GM10847 (cell line): ENCODE data around the gene GLYR1.

Source experiments
- POLR2A ChIP-seq: IDR thresholded peaks from 2 replicates; pipeline ENCODE4 v1.6.1; 2011; ENCODE audit not compliant: insufficient read length; ENCODE audit errors: extremely low read depth

The GLYR1 gene

DNA sequence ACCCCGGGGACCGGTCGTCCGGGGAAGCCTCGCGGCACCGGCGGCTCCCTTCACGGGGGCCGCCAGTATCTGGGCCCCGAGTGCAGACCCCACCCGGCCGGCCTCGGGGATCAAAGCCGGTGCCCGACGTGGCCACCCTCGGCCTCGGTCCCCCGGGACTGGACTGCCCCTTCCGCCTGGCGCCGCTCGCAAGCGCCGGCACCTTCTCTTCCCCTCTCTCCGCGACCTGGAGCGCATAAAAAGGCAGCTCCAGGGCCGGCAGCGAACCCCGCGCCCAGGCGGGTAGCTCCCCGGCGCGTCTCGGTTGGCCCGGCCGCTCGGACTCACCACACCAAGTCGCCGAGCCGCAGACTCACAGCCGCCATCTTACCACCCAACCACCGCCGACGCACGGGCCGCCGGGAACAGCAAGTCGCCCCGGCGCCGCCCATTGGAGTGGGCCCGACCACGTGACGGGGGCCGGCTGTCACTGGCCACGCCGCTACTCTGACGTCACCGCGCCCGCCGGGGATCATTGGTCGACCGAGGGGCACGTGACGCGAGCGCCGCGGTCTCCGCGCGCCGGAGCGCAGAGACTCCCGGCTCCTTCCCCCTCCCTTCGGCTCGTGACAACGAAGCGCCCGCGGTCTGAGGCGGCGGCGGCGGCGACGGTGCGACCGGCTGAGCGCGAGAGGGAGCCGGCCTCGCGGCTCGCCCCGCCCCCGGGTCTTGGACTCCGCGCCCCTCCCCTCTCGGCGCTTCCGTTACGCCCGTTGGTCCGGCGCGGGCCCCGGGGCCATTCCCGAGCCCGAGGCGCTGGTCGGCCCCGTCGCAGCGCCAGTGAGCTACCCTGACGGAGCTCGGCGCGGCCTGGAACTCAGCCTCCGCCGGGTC lies at the start of gene GLYR1, which contains the start of gene UBN1:
TSS of gene GLYR1 (minus strand) at position 388 of the 873 bp plus-strand sequence. CDS start at position 365, 23 bp downstream.
TSS of gene UBN1 (plus strand) at position 581 of the 873 bp plus-strand sequence. CDS start 5,437 bp downstream, outside the sequence.
- peak; percentile 86 for TF ChIP-seq POLR2A

DNA sequence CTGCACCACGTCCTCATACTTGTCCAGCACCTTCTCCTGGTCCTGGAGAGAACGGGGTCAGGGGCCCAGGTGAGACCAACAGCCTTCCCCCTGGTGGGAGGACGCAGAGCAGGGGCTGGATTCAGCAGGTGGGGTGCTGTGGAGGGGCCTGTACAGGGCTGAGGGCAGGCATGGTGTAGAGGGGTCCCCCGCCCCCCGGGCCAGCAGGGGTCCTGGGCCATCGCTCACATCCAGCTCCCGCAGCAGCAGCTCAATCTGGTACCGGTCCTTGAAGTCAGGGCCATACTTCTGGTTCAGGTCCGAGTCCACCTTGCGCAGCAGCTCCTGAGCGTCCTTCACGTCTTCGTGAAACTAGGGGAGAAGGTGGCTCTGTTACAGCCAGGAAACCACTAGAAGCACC lies 48.3 kb upstream of the GLYR1 start:
- TF ChIP-seq POLR2A: no peak

DNA sequence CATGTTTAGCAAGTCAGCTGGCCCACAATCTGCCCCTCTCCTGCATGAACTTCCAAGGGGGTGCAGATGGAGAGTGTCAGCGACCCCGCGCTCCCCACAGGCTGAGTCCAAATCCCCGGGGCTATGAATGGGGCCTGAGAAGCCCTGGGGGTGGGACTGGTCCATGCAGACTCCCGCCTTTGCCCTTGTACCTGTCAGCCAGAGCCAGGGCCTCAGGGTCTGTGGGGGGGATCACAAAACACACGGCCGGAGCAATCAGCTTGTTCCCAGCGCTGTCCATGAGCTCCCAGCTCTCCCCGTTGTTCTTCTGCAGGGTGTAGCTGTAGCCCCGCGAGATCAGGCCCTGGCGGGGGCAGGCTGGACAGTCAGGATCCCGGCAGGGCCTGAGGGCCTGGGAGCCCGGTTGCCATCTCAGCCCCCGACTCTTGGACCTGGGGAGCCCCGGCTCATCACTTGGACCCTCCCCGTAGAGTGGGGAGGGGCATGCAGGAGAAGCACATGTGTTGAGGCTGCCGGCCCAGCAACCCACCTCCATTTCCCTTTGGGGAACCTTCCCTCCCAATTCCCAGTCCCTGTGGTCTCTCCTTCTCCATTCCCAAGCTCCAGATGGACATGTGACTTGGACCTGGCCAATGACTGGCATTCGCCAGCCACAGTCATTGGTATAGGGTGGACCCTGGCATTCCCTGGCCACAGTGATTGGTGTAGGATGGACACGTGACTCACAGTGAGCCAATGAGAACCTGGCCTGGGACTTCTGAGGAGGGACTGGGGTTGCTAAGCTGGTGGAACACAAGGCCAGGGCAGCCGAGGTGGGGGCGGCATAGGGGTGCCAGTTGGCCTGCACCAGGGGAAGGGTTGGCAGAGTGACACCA lies 47.4 kb upstream of the GLYR1 start:
- TF ChIP-seq POLR2A: no peak

DNA sequence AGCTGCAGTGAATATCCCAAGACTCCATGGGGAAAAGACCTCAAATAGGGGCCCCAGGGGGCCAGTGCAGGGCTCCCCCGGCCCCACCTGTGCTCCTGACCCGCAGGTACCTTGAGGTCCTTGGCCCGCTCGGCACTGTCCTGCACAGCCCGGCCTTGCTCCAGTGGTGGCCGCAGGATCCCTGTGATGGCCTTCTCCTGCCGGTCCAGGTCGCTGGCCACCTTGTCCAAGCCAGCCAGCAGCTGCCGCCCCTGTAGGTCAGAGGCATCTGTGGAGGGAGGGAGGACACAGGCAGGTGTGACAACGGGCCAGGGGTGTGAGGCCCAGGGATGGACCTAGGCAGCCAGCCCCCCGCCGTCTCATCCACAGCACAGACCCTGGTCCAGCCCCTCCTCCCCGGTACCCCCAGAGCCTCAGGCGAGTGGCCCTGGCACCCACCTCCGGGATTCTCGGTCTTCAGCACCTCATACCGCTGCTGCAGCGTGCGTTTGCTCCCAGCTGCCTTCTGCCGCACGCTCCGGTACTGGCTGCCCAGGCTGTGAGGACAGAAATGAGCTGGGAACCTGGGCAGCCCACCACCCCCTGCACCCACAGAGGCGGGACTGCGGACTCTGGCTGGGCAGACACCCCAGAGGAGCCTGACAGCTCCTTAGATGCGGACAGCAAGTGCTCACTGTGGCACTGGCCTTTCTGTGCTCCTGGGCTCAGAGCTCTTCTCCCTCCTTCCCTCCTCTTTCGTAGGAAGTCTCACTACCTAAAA lies 46.2 kb upstream of the GLYR1 start:
- TF ChIP-seq POLR2A: no peak

DNA sequence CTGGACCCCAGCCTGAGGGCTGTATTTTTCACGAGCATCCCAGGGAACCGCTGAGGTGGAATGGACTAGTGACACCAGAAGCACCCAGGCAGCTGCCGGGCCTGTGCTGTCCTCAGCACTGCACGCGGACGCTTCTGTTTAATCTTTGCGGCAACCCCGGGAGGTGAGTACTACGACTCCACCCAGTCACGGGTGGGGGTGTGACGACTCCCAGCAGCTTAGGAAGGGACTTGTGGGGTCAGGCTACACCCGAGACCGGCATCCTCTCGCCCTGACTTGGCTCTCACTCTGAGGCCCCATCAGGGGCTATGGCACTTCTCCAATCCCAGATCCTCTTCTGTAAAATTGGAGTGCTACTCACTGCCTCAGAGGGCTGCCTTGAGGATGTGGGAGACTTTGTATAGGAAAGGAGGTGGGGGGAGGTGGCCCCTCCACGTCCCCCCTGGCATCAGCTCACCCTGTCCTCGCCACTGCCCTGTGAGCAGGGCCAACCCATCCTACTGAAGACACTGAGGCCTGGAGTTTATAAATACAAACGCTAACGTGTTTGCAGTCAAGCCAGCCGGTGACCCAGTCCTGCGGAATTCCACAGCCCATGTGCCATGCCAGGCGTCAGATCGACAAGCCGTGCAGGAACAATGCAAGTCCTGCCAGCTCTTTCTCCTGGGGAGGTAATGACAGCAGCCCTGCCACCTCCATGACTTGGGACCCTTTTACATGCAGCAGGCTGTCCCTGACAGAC lies 45.4 kb upstream of the GLYR1 start:
- no peak for TF ChIP-seq POLR2A

DNA sequence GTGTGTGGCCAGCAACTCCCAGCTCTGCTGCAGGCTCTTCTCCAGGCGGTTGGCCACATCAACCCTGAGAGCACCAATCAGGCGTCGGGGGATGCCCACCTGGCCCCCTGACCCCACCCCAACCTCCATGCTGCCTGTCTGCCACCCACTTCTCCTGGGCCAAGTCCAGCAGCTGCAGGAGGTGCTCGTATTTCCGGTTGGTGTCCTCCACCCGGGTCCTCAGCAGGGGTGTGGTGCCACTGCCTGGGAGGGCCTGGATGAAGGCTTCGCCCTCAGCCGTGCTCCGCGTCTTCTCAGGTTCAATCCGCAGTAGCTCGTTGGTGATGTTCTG lies 44.8 kb upstream of the GLYR1 start:
- TF ChIP-seq POLR2A: no peak

DNA sequence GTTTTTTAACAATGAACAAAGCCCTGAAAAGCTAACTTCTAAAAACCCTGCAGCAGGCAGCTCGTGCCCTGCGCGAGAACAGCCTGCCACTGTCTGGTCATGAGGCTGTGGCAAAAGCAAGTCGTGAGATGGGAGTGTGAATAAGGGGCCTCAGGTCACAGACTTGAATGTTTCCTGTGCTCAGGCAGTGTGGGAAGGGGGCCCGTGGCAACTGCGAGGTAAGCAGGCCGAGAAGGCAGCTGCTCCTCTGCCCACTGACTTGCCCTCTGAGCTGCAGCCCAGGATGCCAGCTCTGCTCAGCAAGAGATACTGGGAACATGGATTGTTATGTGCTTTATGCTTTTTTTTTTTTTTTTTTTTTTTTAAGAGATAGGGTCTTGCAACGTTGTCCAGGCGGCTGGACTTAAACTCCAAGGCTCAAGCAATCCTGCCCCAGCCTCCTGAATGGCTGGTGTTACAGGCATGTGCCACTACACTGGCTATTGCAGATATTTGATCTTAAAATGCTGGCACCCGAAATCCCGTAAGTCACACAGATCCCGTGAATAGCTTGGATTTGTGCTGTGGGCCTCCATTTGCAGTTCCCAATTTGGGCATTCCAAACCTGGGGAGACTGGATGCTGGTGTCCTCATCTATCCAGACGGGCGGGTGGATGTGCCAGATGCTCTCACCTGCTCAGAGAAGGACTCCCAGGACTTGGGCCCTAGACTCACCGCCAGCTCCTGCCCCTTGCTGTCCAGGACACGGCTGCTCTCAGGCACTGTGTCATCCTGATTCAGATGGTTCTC lies 44.2 kb upstream of the GLYR1 start:
- TF ChIP-seq POLR2A: no peak

DNA sequence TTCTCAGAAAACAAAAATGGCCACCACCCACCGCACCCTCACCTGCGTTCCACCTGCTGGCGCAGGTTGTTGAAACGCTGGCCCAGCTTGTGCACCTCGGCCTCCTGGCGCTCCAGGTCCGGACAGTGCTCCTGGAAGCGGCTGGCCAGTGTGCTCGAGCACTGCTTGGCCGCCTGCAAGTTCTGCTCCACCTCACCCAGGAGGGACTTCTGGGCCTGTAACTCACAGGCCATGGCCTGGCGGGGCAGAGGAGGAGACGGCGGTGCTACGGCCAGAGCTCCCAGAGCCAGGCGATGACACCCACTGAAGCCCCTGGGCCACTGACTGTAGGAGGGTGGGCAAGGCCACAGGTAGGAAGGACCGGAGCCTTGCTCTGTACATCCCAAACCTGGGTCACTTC lies 43.6 kb upstream of the GLYR1 start:
- TF ChIP-seq POLR2A: no peak

DNA sequence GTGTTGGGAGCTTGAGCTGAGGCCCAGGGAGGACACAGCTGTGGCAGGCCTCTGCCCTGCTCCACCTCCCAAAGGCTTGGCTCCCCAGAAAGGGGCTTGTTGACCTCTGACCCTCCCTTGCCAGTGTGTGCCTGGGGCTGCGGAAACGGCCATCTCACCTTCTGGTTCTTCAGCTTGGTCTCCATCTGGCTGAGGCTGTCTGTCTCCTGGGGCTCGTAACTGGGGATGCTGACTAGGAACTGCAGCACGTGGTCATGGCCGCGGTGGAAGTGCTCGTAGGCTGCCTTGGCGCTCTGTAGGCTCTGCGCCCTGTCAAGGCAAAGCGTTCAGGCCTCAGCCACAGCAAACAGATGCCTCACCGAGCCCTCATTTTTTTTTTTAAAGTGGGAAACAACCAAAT lies 42.9 kb upstream of the GLYR1 start:
- TF ChIP-seq POLR2A: no peak

DNA sequence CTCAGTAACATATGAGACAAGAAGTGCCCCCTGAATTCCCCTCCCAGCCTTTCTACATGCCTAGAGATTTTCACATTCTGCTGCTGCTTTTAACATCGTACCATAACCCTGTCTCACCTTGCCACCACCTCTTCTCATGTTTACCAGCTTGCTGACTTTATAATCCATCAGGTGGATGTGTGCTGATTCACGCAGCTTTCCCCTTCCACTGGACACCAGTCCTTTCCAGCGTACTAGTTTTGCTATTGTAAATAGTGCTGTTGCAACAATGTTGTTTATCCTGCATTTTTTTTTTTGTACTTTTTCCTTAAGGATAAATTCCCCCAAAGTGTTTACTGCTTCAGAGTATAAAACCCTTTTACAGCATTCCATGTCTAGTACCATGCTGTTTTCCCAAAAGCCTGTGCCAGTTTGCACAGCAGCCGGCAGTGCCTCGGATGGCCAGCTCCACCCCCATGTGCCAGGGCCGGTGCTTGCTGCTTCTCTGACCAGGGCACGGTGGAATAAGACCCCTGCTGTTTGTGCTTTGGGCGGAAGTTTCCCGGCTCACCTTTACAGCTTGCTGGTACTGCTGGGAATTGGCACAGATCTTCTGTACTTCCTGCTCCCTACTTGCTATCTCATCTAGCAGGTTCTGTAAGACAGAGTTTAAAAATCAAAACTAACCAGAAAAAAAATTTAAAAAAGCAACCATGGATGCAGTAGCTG lies 41.5 kb upstream of the GLYR1 start:
- no peak for TF ChIP-seq POLR2A

DNA sequence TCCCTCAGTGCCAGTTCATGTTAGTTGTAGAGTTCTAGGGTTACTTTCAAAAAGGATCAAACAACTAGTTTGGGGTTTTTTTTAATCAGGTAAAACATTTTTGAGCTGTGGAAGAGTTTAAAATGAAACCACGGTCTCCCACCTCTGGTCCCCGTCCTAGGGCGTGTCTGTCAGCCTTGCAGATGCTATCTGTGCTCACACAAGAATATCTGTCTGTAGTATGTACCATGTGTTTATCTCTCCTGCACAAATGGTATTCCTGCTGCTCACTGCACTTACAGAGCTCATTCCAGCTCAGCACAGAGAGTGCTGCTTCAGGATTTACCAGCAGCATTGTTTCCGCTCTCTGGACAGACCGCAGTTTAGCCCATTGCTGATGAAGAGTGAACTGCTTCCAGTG lies 39.1 kb upstream of the GLYR1 start:
- TF ChIP-seq POLR2A: no peak

DNA sequence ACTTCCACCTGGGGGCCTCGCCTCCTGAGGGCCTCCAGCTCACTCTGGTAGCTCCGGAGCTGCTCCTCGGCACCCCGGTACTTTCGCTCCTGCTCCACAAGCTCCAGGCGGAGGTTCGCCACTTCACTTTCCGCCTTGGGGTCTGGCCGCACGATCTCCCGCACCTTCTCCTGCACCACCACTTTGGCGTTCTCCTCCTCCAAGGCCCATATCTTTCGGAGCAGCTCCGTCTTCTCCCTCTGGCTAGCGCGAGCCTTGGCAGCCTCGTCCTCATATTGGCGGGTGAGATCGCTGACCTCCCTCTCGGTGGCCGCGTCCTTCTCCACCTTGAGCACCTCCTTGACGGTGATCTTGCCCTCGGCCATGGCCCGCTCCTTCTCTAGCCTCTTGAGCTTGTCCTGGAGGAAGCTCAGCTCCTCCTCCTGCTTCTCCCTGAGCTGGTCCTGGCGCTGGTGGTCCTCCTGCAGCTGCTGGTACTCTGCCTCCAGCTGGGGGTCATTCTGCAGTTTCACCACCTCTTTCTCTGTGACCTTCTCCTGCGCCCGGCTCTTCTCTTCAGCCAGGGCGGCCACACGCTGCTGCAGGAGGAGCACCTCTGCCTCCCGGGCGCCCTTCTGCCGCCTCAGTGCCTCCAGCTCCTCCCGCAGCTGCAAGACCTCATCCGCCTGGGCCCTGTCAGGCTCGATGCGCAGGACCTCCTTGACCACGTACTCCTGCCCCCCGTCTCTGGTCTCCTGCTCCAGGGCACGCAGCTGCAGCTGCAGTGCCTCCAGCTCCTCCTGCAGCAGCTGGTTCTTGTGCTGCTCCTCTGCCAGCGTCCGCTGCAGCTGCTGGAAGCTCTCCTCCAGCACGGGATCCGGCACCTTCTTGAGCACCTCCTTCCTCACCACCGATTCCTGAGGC lies 38.1 kb upstream of the GLYR1 start:
- no peak for TF ChIP-seq POLR2A
